Measurements from ENCODE around the gene NPS. TPM values are rescaled to one million over a fixed set of nuclear protein-coding genes. Genes with fewer than 3 reads are reported as not detected.

Gene NPS
- total RNA-seq, 1 donor from 2014 or later = not detected

DNA sequence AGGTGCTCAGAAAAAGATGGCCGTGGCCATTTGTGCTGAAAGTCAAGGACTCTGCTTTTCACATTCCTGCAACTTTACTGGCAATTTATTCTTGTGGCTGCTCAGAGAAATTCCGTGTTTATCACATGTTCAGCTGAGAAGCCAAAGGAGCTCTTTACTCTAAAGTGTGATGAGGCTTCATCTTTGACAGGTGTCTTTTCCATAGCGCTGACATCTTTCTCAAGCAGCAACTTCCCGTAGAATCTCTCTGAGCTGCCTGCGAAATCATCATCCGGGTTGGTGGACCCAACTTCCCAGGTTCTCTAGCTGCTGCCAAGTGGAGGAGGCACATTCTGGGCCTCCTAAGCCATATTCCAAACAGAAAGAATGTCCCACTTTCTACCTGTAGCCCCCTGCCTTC, 16.9 kb upstream of the NPS start:
- Histone ChIP-seq H3K27ac (replicated peaks) (no peak overlapping the region), H3K4me3 (no peak overlapping the region), H3K4me1 (peaks cover 16% of the 10 kb centered on the region), H3K36me3 (no peaks in the 10 kb centered on the region), H3K9me3 (replicated peaks) (no peaks in the 10 kb centered on the region), H3K27me3 (ENCODE audit: low read depth) (peaks cover 6% of the 10 kb centered on the region)
- intact Hi-C loops (cut with micrococcal nuclease) = no loop called here
- TF ChIP-seq, protein P1, sequence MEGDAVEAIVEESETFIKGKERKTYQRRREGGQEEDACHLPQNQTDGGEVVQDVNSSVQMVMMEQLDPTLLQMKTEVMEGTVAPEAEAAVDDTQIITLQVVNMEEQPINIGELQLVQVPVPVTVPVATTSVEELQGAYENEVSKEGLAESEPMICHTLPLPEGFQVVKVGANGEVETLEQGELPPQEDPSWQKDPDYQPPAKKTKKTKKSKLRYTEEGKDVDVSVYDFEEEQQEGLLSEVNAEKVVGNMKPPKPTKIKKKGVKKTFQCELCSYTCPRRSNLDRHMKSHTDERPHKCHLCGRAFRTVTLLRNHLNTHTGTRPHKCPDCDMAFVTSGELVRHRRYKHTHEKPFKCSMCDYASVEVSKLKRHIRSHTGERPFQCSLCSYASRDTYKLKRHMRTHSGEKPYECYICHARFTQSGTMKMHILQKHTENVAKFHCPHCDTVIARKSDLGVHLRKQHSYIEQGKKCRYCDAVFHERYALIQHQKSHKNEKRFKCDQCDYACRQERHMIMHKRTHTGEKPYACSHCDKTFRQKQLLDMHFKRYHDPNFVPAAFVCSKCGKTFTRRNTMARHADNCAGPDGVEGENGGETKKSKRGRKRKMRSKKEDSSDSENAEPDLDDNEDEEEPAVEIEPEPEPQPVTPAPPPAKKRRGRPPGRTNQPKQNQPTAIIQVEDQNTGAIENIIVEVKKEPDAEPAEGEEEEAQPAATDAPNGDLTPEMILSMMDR (IDR thresholded peaks at IDR 0.05; ENCODE audit: borderline replicate concordance) = no peak
- DNase-seq = no peak

DNA sequence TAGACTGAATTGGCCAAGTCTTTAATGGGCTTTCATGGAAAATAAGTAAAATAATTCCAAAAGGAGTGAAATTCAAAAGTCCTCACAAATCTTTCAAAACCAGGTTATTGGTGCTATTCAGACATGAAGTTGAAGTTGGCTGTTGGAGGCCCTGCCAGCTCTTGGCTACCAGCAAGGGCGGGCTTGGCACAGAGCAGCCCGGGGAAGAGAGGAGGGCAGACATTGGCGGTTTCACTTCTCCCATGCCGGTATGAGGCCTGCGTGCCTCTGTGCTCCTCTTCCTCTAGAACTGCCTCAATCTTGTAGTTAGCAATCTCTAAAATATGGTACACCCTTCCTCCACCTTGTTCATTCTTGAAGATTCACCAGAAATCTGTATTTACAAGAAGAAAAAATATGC, 16.4 kb upstream of the NPS start:
- H3K4me1 ChIP-seq = peaks cover 11% of the 10 kb centered on the region
- no peak overlapping the region for H3K27ac ChIP-seq (replicated peaks)
- no peak overlapping the region for H3K4me3 ChIP-seq
- DNase-seq = no peak
- TF ChIP-seq, protein P1 (IDR thresholded peaks at IDR 0.05; ENCODE audit: borderline replicate concordance) = no peak
- H3K36me3 ChIP-seq = no peaks in the 10 kb centered on the region
- H3K9me3 ChIP-seq (replicated peaks) = no peaks in the 10 kb centered on the region
- H3K27me3 ChIP-seq (ENCODE audit: low read depth) = peaks cover 8% of the 10 kb centered on the region
- intact Hi-C loops (cut with micrococcal nuclease) = no loop called here

DNA sequence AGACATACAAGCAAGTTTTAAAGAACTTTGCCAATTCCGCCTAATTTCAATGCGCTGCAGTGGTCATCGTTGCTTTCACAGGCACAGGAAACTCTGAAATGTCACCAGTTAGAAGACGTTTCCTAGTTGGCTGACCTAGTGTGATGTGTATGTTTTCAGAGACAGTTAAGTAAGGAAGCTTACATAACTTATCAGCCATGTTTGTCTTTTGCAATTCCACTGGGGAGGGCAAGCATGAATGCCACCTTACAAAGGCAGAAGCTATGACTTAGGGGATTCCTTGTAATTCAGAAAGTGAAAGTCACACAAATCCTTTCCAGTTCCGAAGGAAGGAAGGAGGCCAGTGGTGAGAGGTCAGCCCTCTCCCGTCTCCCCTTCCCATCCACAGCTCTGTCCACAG, 15.0 kb upstream of the NPS start:
- TF ChIP-seq, protein P1 (IDR thresholded peaks at IDR 0.05; ENCODE audit: borderline replicate concordance) = no peak
- intact Hi-C loops (cut with micrococcal nuclease) = no loop called here
- Histone ChIP-seq H3K27me3 (ENCODE audit: low read depth) (peaks cover 11% of the 10 kb centered on the region), H3K27ac (replicated peaks) (no peak overlapping the region), H3K9me3 (replicated peaks) (no peaks in the 10 kb centered on the region), H3K4me1 (no peaks in the 10 kb centered on the region), H3K36me3 (no peaks in the 10 kb centered on the region), H3K4me3 (no peak overlapping the region)
- no peak for DNase-seq

DNA sequence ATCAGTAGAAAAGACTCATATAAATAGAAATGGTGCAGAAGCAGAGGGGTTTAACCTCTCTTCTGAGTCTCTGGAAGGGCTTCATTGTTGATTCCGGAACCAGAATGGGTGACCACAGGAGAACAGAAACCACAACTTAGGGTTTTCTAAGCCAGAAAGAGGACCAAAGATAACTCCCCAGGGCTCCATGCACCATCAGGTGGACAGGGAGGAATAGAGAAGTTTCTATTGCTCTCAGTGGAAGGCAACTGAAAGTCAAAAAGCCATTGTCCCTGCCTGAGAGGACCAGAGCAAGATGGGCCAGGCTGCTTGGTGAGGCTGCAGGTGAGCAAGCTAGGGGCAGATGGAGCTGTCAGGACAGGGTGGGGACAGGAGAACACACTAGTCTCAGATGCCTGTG, 14.6 kb upstream of the NPS start:
- intact Hi-C loops (cut with micrococcal nuclease) = no loop called here
- H3K27ac ChIP-seq (replicated peaks) = no peak overlapping the region
- TF ChIP-seq, protein P1 (IDR thresholded peaks at IDR 0.05; ENCODE audit: borderline replicate concordance) = no peak
- no peaks in the 10 kb centered on the region for H3K4me1 ChIP-seq
- peaks cover 11% of the 10 kb centered on the region for H3K27me3 ChIP-seq (ENCODE audit: low read depth)
- H3K36me3 ChIP-seq = no peaks in the 10 kb centered on the region
- H3K9me3 ChIP-seq (replicated peaks) = no peaks in the 10 kb centered on the region
- DNase-seq = no peak
- H3K4me3 ChIP-seq = no peak overlapping the region

DNA sequence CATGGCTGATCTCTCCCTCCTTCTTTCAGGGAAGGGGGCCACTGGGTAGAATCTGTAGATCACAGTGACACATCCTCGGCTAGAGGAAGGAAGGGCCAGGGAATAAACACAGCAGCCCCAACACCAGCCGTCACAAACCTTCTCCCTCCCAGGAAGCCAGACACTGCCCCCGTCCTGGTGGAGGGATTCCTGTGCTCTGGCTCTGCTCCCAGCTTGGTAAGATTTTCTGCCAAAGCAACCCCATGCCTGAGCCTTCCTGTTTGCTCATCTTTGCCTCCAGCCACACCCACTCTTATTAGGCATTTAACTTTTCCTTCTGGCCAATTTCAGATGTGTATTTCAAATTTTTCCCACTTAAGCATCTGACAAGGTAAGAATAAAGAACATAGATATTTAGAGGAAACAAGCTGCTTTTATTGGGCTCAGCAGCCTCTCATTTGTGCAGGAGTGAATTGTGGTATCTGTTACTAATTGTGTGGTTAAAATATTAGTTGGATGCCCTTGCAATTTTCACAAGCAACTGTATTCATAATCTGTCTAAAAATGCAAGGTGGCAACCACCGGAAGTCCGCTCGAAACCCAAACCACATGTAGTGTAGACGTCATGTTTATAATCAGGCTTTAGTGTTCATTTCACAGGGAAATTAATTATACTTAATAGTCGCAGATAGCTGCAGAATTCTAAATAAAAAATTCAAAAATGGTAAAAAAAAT, 13.2 kb upstream of the NPS start:
- intact Hi-C loops (cut with micrococcal nuclease) = no loop called here
- H3K27me3 ChIP-seq (ENCODE audit: low read depth) = peaks cover 5% of the 10 kb centered on the region
- no peaks in the 10 kb centered on the region for H3K36me3 ChIP-seq
- no peak overlapping the region for H3K27ac ChIP-seq (replicated peaks)
- no peak for DNase-seq
- no peaks in the 10 kb centered on the region for H3K9me3 ChIP-seq (replicated peaks)
- no peaks in the 10 kb centered on the region for H3K4me1 ChIP-seq
- TF ChIP-seq, protein P1 (IDR thresholded peaks at IDR 0.05; ENCODE audit: borderline replicate concordance) = no peak
- no peak overlapping the region for H3K4me3 ChIP-seq
